ENCODE results near the gene RIPOR3. TPM values are rescaled to one million over a fixed set of nuclear protein-coding genes. Genes with fewer than 3 reads are reported as not detected.
"Not testable (repeated sequence)": the region's sequence is repeated elsewhere in the genome, so short reads cannot be mapped to it uniquely, and the experiment has no call there.

RIPOR3 gene
- total RNA-seq, 1 experiment from 2014 or later = 0.40 TPM

DNA sequence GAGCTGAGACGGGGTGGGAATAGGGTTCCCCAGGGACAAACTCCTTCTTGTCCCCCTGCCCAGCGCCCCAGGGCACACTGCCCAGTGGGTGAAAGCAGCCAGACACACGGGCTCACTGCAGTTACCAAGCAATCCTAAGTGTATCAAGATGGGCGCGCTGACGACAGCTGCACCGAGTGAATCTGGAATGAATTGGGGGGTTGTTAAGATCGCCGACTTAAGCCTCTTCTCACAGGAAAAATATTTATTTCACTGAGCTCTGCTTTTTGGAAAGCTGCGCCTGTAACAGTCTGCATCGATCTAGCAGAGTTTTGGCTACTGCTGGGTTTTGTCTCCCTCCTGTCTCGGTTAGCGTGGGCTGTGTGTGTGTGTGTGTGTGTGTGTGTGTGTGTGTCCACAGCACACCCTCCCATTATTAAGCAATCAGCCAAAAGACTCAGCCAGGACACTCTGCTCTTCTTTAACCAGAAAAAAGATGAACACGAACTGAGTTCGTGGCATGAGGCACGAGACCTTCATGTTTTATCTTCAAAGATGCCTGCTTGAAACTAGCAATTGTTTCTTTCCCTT is 35.9 kb downstream of the RIPOR3 start:
- peak; percentile 46 for DNase-seq (ENCODE audit: low read depth)

DNA sequence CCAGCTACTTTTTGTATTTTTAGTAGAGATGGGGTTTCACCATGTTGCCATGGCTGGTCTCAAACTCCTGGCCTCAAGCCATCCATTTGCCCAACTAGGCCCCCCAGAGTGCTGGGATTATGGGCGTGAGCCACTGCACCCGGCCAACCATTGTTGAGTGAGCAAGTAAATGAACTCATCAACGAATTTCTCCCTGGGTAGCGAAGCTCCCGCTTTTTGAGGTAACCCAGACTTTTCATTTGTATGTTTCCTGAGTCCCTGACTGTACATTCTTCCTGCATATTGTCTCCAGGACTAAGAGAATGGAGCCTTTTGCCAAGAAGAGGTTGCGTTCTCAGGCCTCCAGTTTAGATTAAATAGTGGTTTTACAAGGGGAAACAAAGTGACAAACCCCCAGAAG is 36.4 kb downstream of the RIPOR3 start:
- peak; percentile 71 for DNase-seq (ENCODE audit: low read depth)

DNA sequence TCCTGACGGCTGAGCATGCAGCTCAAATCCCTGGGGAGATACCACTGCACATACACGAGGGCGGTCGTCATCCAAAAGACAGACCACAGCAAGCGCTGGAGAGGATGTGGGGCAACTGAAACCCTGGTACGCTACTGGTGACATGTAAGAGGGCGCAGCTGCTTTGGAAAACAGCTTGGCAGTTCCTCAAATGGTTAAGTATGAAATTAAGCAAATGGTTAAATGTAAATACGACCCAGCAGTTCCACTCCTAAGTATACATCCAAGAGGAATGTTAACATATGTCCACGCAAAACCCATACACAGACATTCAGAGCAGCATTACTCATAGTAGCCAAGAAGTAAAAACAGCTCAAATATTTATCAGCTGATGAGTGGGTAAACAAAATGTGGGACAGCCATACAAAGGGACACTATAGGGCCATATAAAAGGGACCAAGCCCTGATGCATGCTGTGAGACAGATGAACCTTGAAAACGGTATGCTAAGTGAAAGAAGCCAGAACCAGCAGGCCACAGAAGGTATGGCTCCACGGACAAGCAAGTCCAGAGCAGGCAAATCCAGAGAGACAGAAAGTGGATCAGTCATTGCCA is 38.5 kb downstream of the RIPOR3 start:
- no peak for DNase-seq (ENCODE audit: low read depth)

DNA sequence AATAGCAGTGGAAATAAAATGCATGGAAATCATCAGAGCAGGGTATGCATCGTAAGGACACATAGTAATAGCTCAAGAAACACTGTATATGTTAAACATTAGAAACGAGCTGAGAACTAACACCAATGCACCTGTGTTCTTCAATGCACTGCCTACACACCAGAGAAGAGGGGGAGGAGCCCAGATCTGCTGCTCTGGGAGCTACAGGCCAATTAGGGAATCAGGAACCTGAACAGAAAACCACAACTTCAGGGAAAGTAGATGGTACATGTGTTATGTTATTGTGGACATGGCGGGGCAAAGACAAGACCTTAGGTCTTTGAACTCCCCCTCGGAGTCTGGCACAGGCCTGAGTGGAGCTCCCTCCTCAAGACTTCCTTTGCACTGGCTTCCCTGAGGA is 39.7 kb downstream of the RIPOR3 start:
- no peak for DNase-seq (ENCODE audit: low read depth)

DNA sequence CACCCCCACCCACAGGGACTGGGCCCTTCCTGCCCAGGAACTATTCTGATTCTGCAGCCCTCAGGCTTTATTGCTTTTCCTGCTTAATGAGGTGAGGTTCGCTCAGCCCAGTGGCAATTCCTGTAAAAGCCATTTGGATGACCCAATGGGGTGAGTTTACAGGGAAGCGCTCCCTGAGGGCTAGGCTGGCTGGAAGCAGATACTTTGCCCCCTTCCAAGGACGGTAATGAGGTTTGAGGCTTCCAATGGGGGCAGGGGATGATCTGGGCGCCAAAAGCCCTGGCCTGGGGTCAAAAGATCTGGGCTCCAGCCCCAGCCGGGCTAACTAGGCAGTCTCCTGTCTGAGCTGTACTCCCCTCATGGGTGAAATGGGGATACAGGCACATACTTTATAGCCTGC is 41.8 kb downstream of the RIPOR3 start:
- no peak for DNase-seq (ENCODE audit: low read depth)

DNA sequence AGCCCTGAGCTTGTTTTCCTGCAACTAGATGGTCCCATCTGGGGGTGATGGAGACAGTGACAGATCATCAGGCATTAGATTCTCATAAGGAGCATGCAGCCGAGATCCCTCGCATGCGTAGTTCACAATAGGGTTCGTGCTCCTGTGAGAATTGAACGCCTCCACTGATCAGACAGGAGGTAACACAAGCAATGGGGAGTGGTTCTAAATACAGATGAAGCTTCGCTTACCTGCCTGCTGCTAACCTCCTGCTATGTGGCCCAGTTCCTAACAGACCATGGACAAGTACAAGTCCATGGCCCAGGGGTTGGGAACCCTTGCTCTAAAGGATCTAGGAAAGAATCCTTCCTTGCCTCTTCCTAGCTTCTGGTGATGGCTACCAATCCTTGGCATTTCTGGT is 42.7 kb downstream of the RIPOR3 start:
- no peak for DNase-seq (ENCODE audit: low read depth)

DNA sequence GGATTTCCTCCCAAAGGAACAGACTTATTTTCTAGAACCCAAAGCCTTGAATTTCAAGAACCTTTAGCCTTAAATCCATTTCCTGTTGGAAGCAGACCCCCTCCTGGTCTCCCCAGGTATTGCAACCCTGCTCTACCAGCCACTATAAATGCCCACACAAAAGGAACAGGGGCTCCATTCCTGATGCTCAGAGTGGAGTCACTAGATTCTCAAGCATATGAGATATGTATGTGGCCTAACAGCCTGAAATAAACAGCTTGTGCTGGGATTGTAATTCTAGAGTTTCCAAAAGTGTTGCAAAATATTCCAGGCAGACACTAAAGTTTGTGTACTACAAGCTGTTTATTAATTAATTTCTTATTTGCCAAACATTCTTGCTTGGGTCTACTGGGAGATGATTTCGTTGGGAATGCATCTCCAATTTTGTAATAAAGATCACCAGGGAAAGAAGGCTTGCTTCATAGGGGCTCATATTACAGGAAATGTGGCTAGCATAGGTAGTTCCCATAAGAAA is 44.8 kb downstream of the RIPOR3 start:
- no peak for DNase-seq (ENCODE audit: low read depth)

DNA sequence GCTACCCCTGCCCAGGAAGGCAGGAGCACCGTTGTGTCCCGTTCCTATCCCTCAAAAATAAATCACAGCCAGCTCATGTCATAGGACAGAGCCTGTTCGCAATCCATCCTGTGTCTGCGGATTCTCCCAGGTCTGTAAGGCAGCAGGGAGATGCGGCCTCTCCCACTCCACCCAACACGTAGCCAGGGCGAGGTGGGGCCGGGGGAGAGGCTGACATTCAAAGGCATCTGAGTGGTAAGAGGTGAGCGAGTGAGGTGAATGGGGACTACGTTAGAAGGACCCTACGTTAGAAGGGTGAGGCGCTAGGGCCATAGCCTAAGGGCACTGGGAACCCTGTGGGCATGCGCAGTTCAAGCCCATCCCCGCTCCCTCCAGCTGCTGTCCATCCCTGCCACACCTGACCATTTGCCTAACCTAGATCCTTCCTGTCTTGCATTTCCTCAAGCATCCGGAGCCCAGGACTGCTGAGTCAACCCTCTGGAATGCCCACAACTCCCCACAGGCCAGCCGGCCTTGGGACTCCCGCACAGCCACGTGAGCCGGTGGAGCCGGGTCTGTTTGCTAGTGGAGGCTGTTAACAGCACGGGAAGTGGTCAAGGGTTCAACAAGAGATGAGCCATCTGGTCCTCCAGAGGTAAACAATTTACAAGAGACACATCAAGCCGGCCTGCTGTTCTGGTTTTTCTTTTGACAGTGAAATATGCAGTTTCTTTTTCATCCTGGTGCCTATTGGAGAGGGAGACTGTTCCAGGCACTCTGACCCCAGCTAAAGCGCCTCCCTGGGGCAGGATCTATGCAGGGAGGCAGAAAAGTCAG is 45.9 kb downstream of the RIPOR3 start:
- DNase-seq (ENCODE audit: low read depth) = peak; percentile 96

DNA sequence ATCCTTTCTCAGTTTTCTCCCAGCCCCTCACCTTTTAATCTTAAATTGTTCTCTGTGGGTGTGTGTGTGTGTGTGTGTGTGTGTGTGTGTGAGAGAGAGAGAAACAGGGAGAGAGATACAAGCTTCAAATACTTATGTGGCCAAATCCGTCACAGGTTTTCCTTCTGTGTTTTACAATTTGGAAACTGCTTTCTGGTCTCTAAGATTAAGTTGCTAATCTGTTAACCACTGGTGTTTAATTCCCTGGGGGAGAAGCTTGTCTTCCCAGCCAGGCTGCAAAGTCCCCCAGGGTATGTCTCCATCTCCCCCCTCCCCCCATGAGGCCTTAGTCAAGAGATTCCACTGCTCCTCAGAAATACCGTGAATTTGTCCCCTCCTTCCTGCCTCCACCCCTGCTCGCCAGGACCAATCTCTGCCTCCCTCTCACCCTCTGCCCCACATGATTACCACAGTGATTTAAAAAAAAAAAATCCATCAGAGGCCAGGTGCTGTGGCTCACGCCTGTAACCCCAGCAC is 49.0 kb downstream of the RIPOR3 start:
- DNase-seq (ENCODE audit: low read depth) = peak; percentile 29

DNA sequence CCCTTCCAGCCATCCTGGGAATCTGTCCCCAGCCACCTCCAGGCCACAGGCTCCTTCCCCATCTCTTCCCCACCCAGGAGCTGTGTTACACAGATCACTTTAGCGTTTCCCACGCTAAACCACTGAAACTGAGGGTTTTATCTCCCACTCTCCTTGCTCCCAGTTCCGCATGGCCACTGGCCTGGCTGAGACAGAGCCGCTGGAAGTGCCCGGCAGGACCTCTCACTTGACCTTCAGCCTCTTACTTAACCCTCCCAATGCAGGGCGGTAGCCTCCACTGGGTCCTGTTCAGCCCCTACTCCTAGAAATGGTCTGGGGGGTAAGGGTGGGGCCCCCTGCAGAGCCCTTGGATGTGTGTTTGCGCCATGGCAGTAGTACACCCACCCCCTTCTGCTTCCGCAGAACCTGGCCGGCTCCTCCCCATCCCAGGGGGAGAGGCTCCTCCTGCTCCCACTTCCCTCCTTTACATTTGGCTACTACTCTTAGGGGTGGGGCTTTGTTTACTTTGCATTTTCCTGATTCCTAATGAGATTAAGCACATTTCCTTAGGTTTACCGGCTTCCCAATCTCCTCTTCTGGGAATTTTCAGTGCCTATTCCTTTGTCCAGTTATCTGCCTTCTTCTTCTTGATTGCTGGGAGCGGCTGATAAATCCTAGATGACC is 49.6 kb downstream of the RIPOR3 start:
- DNase-seq (ENCODE audit: low read depth) = not testable (repeated sequence)

DNA sequence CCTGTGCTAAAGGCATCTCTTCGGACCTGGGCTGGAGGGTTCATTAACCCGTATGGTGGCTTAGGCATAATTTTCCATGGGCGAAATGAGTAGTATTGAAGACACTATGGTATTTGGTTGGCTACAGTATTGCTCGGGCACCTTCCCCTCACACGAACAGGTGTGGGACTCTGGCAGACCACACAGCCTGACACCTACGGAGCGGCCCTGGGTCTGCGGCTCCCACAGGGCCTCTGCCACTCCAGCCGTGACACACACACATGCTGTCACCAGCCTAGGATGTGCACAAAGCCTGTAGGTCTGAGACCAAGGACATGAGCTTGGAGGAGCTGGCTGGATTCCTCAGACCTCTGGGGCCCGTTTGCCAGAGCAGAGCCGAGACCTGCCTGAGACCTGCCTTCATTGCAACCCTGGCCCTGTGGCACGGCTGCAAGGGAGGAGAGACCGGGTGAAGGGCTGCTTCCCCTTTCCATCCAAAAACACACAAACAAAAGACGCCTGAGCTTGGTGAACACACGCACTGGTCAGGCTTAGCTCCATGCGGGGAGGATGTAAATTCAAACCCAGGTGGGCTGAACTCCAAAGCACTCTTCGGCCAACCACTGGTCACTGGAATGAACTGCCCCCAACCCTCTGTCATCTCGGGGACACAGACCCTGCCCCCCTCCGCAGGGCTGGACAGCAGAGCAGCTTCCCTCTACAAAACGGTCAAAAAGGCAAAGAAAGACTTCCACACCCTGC is 51.2 kb downstream of the RIPOR3 start:
- DNase-seq (ENCODE audit: low read depth) = not testable (repeated sequence)

DNA sequence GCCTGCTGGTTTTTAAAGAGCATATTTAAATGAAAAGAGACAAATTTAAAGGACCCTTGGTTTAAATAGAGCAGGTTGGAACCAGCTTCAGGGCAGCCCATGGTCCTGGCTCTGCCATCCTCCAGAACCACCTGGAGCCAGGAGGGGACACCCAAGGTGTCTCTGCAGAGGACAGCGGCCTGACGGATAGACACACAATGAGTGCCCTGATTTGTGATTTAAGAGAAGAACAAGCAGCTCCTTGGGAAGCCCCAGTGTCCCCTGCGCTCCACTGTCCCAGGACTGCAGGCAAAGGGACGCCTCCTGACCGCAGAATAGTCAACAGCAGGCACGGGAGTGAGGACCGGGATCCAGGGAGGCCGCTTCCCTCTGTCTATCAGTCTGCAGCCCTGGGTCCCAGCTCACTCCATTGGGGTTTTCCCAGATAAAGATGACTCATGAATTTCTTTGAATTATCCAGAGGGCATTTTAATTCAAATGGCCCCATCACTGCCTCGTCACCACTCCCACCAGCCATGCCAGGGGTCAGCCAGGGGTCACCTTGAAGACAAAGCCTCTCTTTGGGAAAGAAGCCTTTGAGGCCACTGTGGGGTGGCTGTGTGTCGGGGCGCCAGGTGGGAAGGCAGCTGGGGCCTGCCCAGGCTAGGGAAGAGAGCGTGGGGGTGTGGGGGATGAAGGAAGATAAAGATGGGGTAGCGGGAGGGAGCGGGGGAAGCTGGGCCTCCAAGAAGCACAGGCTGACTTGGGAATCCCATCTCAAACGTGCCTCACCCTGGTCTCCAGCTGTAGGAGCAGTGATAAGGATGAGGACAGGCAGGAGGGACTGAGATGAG is 53.1 kb downstream of the RIPOR3 start:
- DNase-seq (ENCODE audit: low read depth) = peak; percentile 87

DNA sequence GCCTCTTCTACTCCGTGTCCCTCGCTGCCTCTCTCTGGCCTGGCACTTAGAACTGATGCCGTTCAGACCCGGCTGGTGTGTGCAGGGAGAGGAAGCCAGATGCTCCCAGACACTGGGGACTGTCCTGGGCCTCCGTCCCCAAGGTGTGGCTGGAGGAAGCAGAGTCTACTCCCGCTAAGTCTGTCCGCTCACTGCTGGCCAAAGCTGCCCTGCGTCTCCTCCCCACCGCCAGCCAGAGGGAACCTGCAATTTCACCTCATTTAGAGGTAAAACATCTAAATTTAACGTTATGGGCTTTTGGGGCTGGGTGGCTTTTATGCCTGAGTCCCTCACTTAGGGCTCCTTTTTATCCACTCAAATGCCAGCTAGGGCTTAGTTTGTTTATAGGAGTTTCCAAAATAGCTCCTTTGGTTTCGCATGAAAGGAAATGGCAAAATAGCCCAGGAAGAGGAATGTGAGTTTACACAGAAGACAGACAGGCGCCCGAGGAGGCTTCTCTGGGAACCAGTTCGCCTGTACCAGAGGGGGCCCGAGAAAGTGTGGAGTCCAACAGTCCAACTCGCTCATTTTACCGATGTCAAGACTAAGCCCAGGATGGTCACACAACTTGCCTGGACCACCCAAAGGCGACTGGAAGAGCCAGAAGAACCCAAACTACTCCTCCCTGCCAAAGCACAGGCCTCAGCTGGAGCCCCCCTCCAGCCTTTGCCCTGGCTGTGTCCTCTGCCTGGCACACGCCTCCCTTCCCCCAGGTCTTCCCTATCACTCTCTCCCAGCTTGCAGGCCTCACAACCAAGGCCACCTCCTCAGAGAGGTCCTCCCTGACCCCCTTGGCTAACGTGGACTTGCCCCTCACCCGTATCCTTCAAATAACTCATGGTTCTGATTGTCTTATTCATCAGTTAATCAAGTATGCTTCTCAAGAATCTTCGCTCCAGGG is 54.5 kb downstream of the RIPOR3 start:
- peak; percentile 30 for DNase-seq (ENCODE audit: low read depth)

DNA sequence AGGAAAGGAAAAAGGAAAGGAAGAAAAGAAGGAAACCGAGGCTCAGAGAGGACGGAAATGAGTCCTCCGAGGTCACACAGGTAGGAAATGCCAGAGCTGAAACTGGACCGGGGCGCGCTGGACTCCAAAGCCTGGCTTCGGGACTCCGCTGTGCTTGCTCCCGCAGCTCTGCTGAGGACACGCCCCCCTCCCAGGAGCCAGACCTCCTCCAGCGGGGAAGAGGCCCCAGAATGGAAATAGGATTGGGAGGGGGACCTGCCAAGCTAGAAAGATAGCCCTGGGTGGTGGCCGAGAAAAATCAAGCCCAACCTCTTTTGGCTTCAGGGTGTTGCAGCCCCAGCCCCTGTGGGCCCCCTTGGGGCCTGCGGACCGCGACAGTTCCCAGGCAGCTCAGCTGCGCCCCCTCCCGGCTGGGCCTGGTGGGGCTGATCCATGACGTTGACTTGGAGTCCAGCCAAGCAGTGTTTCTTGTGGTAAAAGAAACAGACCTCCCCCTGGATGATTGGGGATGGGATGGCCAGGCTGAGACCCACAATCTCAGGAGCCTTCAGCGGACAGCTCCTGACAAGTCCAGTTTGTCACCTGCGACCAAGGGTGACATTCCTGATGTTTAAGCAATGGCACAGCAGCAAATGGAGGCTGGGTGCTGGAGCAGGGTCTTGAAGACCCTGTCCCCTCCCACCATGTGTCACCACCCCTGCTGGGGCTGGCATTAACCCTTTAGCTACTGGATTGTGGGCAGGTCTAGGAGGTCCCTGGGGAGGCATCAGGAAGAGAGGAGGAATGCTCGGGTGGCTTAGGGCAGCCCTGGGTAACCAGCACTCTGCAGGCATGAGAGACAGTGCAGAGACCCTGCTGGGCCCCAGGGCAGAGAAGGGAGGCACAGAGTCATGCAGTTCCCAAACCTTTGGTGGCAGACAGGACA is 55.4 kb downstream of the RIPOR3 start:
- peak; percentile 79 for DNase-seq (ENCODE audit: low read depth)

DNA sequence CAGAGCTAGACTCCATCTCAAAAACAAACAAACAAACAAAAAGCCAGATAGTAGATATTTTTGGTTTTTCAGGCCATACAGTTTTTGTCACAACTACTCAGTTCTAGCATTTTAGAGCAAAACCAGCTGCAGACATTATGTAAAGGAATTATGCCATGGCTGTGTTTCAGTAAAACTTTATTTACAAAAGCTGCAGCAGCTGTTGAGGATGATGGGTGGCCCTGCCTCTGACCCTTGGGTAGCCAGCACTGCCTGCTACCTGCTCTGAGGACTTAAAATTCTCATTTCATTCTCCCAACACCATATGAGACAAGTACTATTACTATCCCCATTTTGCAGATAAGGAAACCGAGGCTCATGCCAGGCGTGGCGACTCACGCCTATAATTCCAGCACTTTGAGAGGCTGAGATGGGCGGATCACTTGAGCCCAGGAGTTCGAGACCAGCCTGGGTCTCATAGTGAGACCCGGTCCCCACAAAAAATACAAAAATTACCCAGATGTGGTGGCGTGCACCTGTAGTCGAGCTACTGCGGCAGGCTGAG is 56.3 kb downstream of the RIPOR3 start:
- no peak for DNase-seq (ENCODE audit: low read depth)

DNA sequence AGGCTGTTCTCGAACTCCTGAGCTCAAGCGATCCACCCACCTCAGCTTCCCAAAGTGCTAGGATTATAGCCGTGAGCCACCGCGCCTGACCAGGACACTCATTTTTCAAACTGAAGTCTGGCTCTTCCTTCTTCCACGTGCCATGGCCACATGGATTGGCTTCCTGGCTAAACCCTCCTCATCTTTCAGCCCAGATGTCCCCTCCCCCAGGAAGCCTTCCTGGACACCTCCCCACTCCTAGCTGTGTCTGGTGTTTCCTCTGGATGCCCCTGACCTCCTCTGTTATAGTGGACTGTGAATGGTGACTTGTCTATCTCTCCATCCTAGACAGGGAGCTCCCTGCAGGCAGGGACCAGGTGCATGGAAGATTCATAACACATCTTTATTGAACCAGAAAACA is 57.2 kb downstream of the RIPOR3 start:
- DNase-seq (ENCODE audit: low read depth) = no peak

DNA sequence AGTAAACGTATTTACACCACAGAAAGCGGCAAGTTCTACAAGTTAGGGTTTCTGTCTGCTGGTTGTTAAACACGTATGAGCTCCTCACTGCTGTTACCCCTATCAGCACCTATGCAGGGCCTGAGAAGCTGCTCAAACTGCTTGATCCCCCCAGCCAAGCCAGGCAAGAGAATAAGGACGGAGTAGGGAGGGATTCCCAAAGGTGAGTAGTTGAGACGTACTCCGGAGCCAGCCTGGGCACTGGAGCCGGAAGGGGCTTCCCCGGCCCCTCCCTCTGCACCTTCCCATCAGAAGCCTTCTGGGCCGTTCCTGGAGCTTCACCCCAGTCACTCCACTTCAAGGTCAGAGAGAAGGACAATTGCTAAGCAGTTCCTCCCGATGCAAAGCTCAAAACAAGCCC is 58.0 kb downstream of the RIPOR3 start:
- DNase-seq (ENCODE audit: low read depth) = no peak

DNA sequence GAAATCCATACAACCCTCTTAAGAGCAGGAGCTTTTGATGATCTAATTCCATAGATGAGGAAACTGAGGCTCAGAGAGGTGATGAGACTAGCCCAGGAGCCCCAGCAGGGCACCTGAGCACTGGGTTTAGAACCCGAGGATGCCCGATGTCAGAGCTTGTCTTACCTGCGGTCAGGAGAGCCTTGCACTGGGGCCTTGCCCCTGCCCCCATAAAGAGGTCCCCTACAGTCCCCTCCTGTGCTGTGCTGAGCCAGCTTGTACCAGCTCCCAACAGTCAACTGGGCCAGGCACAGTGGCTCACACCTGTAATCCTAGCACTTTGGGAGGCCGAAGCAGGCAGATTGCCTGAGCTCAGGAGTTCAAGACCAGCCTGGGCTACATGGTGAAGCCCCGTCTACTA is 58.6 kb downstream of the RIPOR3 start:
- no peak for DNase-seq (ENCODE audit: low read depth)
